Fibroblast of skin of left quadriceps (primary cell): ENCODE data around the gene RTEL1.
A peak's percentile ranks its signal among the peaks of the same experiment; 100 is the strongest.
"Not testable (repeated sequence)": the region's sequence is repeated elsewhere in the genome, so short reads cannot be mapped to it uniquely, and the experiment has no call there.

Experiments used
- DNase-seq, 2 experiments: peaks; one replicate each; pipeline ENCODE4 v3.0.0-alpha.2; 2013; ENCODE audit warnings: low read depth in 2 of 2

RTEL1 gene

GRCh38 chr20:63648895-63649589 is 9.1 kb upstream of the RTEL1 start:
- no peak for DNase-seq

- DNase-seq, result not testable (repeated sequence)
Measured at GRCh38 chr20:63650486-63650885, 7.6 kb upstream of the RTEL1 start.

GRCh38 chr20:63651942-63652191 is 6.2 kb upstream of the RTEL1 start:
- no peak for DNase-seq

GRCh38 chr20:63652192-63652980 is 5.7 kb upstream of the RTEL1 start:
- DNase-seq, result no peak

GRCh38 chr20:63653041-63653973 is 4.8 kb upstream of the RTEL1 start, which contains the start of gene STMN3:
Gene STMN3, minus strand, starts transcription at chr20:63653424. Its CDS starts 79 bp downstream, at chr20:63653345.
- DNase-seq, result peak; percentile 81 to 82

- DNase-seq, result no peak
Measured at GRCh38 chr20:63653974-63654668, 4.0 kb upstream of the RTEL1 start.

GRCh38 chr20:63655249-63655648 is 2.9 kb upstream of the RTEL1 start:
- DNase-seq, result no peak

GRCh38 chr20:63656451-63656850 is 1.7 kb upstream of the RTEL1 start:
- no peak for DNase-seq

- DNase-seq, result no peak
Measured at GRCh38 chr20:63657260-63657936, 714 bp upstream of the RTEL1 start.

GRCh38 chr20:63658749-63659187 is 656 bp downstream of the RTEL1 start:
- DNase-seq, result no peak

- DNase-seq, result no peak
Measured at GRCh38 chr20:63659370-63659769, 1.3 kb downstream of the RTEL1 start.

GRCh38 chr20:63660174-63660573 is 2.1 kb downstream of the RTEL1 start:
- not testable (repeated sequence) for DNase-seq

- DNase-seq, result no peak
Measured at GRCh38 chr20:63660622-63661021, 2.5 kb downstream of the RTEL1 start.

- DNase-seq, result no peak
Measured at GRCh38 chr20:63661108-63661507, 3.0 kb downstream of the RTEL1 start.

GRCh38 chr20:63661959-63662812 is 4.1 kb downstream of the RTEL1 start:
- no peak for DNase-seq

- DNase-seq, result no peak
Measured at GRCh38 chr20:63662813-63663189, 4.7 kb downstream of the RTEL1 start.

- DNase-seq, result no peak
Measured at GRCh38 chr20:63663332-63664066, 5.4 kb downstream of the RTEL1 start.

- DNase-seq, result no peak
Measured at GRCh38 chr20:63664143-63664851, 6.2 kb downstream of the RTEL1 start.
